OCI-LY7 (cell line): ENCODE data around the gene LCNL1. TPM values are rescaled to one million over a fixed set of nuclear protein-coding genes. Genes with fewer than 3 reads are reported as not detected.

ENCODE experiments used
- BruUV-seq: library from RNA; stranded (reverse); fragments of 400-500 nt; replicated peaks from 2 replicates; lab custom pipeline; 2021; lab: Mats Ljungman, UMichigan
- CTCF ChIA-PET: fragments of 300-600 bp; sonication (Branson Sonifier 250); formaldehyde crosslinking; loops from one replicate; lab custom pipeline; 2022; ENCODE audit warnings: antibody characterized with exemption; ENCODE audit not compliant: unreplicated experiment; lab: Charles Lee
- POLR2A ChIA-PET: fragments of 300-600 bp; sonication (Branson Sonifier 250); formaldehyde crosslinking; loops from one replicate; lab custom pipeline; 2022; ENCODE audit warnings: antibody characterized with exemption; lab: Charles Lee
- DNase-seq: peaks from one replicate; pipeline ENCODE4 v3.0.0-alpha.2; 2015; ENCODE audit warnings: low spot score
- H2AFZ ChIP-seq: fragments of 200-600 bp; sonication (generic), shearing (Covaris generic); 2 replicates; pipeline ENCODE4 v1.6.1; 2014; ENCODE audit warnings: mild to moderate bottlenecking, antibody characterized with exemption, low read length, moderate library complexity
- H3K27ac ChIP-seq: fragments of 200-600 bp; sonication (generic); 2 replicates; pipeline ENCODE4 v1.5.1; 2014; ENCODE audit warnings: mixed run types, low read depth, mild to moderate bottlenecking, moderate library complexity, low read length, inconsistent platforms; ENCODE audit not compliant: poor library complexity, severe bottlenecking
- H3K36me3 ChIP-seq: fragments of 200-600 bp; sonication (generic); 2 replicates; pipeline ENCODE4 v1.6.1; 2014; ENCODE audit warnings: mild to moderate bottlenecking, antibody characterized with exemption, low read length, moderate library complexity, mixed read lengths; ENCODE audit not compliant: insufficient read depth
- H3K4me1 ChIP-seq: fragments of 200-600 bp; sonication (generic); 2 replicates; pipeline ENCODE4 v1.5.1; 2014; ENCODE audit warnings: mild to moderate bottlenecking, low read length; ENCODE audit not compliant: insufficient read depth, poor library complexity, severe bottlenecking
- H3K4me2 ChIP-seq: fragments of 200-600 bp; sonication (generic); 2 replicates; pipeline ENCODE4 v1.6.1; 2014; ENCODE audit warnings: mild to moderate bottlenecking, low read length
- H3K4me3 ChIP-seq: fragments of 200-600 bp; sonication (generic); 2 replicates; pipeline ENCODE4 v1.5.1; 2014; ENCODE audit warnings: mild to moderate bottlenecking, low read depth, low read length; ENCODE audit not compliant: poor library complexity, severe bottlenecking
- H3K79me2 ChIP-seq: fragments of 200-600 bp; sonication (generic); 2 replicates; pipeline ENCODE4 v1.6.1; 2016; ENCODE audit warnings: low read depth, mild to moderate bottlenecking, low read length, moderate library complexity, mixed read lengths; ENCODE audit not compliant: insufficient read depth
- H3K9me2 ChIP-seq: fragments of 200-600 bp; sonication (generic); 2 replicates; pipeline ENCODE4 v1.6.1; 2016; ENCODE audit warnings: mild to moderate bottlenecking, low read length, mixed read lengths; ENCODE audit not compliant: insufficient read depth
- H3K9me3 ChIP-seq: fragments of 200-600 bp; sonication (generic); 2 replicates; pipeline ENCODE4 v1.6.1; 2014; ENCODE audit warnings: mild to moderate bottlenecking, mixed run types, low read length, mixed read lengths
- H4K20me1 ChIP-seq: fragments of 200-600 bp; sonication (generic); 2 replicates; pipeline ENCODE4 v1.6.1; 2014; ENCODE audit warnings: mild to moderate bottlenecking, antibody characterized with exemption, low read length, moderate library complexity, mixed read lengths; ENCODE audit not compliant: insufficient read depth
- EZH2phosphoT487 ChIP-seq: fragments of 200-600 bp; sonication (generic); IDR thresholded peaks from 2 replicates; pipeline ENCODE4 v1.6.1; 2018; ENCODE audit warnings: low read depth, borderline replicate concordance, mild to moderate bottlenecking, mixed run types, antibody characterized with exemption, low read length, moderate library complexity, mixed read lengths
- intact Hi-C: fragments of 100-400 bp; cut with micrococcal nuclease; formaldehyde crosslinking; loops from one replicate; pipeline ENCODE4 v1.10.0; 2022; ENCODE audit not compliant: unreplicated experiment
- total RNA-seq, 2 experiments: library from RNA; depleted of rRNA in 1 of 2; stranded (reverse); fragments of >200 nt in 1 of 2; shearing (Covaris generic) in 1 of 2; gene quantifications; 2 replicates each; pipeline ENCODE4 v1.2.3, GENCODE V29; 2014 to 2022
- TF ChIP-seq, protein P1 (sequence below): fragments of 200-600 bp; sonication (generic); conservative IDR thresholded peaks from 2 replicates; pipeline ENCODE4 v1.5.1; 2014; ENCODE audit warnings: mild to moderate bottlenecking, antibody characterized with exemption, low read length, moderate library complexity, mixed read lengths

Gene LCNL1
- total RNA-seq, 2 experiments from 2014 or later = not detected

DNA sequence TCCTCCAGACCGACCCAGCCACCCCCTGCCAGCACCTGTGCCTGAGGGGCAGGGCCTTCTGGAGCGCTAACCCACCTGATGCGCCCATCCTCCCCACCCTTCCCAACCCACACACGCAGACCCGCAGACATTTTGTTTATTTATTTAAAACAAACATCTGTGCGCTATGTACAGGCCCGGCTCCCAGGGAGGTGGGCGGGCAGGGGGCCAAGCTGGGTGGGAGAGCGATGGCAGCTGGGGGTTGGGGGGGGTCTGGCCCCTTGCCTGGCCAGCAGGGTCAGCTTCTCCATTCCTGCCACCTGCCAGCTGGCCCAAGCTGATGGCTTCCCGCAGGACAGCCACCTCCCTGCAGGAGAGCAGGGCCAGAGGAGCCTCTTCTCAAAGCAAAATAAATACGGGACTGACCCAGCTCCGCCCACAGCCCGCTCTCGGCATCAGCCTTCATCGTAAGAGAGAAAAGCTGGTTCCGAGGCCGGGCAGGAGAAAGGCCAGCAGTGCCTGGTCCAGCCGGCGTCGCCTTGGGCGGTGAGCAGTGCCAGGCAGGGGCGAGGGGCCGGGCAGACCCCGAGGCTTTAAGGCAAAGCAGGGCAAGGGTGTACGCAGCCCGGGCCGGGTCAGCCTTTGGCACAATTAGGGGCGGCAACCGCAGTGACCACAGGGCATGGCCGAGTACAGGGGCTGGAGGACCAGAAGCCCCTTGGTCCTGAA is 24.5 kb downstream of the LCNL1 start:
- no peak for DNase-seq
- H3K27ac ChIP-seq = no peak overlapping the region
- TF ChIP-seq EZH2phosphoT487 = no peak
- TF ChIP-seq, protein P1, sequence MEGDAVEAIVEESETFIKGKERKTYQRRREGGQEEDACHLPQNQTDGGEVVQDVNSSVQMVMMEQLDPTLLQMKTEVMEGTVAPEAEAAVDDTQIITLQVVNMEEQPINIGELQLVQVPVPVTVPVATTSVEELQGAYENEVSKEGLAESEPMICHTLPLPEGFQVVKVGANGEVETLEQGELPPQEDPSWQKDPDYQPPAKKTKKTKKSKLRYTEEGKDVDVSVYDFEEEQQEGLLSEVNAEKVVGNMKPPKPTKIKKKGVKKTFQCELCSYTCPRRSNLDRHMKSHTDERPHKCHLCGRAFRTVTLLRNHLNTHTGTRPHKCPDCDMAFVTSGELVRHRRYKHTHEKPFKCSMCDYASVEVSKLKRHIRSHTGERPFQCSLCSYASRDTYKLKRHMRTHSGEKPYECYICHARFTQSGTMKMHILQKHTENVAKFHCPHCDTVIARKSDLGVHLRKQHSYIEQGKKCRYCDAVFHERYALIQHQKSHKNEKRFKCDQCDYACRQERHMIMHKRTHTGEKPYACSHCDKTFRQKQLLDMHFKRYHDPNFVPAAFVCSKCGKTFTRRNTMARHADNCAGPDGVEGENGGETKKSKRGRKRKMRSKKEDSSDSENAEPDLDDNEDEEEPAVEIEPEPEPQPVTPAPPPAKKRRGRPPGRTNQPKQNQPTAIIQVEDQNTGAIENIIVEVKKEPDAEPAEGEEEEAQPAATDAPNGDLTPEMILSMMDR = no peak
- peaks cover 4% of the 10 kb centered on the region for H3K4me1 ChIP-seq
- H3K36me3 ChIP-seq = no peaks in the 10 kb centered on the region
- no peaks in the 10 kb centered on the region for H3K9me3 ChIP-seq
- no peaks in the 10 kb centered on the region for H3K9me2 ChIP-seq
- BruUV-seq = no TSS peak
- no peak overlapping the region for H3K4me2 ChIP-seq
- intact Hi-C loops = no loop called here
- H4K20me1 ChIP-seq = no peaks in the 10 kb centered on the region
- ChIA-PET POLR2A (interaction anchor here (0.5 to 0.6 kb wide), 3 partner anchors 72 to 331 kb away, joined by 3 to 6 read pairs (median 4); no protein-coding TSS in a partner anchor), CTCF (no interaction called here)
- H3K4me3 ChIP-seq = no peak overlapping the region
- no peak overlapping the region for H2AFZ ChIP-seq
- H3K79me2 ChIP-seq = no peaks in the 10 kb centered on the region

- Histone ChIP-seq H3K4me1 (peaks cover 4% of the 10 kb centered on the region), H3K4me3 (no peak overlapping the region), H2AFZ (no peak overlapping the region), H3K9me2 (no peaks in the 10 kb centered on the region), H3K79me2 (no peaks in the 10 kb centered on the region), H3K4me2 (no peak overlapping the region), H4K20me1 (no peaks in the 10 kb centered on the region), H3K36me3 (no peaks in the 10 kb centered on the region), H3K9me3 (no peaks in the 10 kb centered on the region), H3K27ac (no peak overlapping the region)
- no peak for DNase-seq
- POLR2A ChIA-PET = interaction anchor here (0.6 kb wide), 3 partner anchors 78 to 331 kb away, joined by 3 to 6 read pairs (median 4); no protein-coding TSS in a partner anchor
- intact Hi-C loops = no loop called here
- CTCF ChIA-PET = no interaction called here
- BruUV-seq = no TSS peak
- TF ChIP-seq, protein P1 = no peak
- no peak for TF ChIP-seq EZH2phosphoT487
Measured at GRCh38 chr9:137007816-137008270, 25.1 kb downstream of the LCNL1 start.

DNA sequence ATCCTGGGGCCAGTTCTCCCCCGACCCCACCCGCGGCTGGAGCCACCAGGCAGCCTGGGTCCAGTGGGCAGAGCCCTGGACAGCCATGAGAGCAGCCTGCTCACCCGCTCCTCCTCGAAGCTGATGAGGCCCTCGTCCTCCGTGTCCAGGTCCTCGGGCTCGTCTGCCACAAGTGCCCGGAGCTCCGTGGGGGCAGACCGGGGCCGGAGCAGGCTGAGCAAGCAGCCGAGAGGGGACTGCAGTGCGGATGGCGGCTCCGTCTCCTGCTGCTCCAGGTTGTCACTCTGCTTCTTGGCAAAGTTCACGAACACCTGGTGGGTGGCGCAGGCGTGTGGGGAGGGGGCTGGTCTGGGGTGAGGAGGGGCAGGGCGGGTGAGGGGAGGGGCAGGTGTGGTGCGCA is 25.5 kb downstream of the LCNL1 start:
- H3K4me2 ChIP-seq = no peak overlapping the region
- no peaks in the 10 kb centered on the region for H4K20me1 ChIP-seq
- no peak overlapping the region for H3K27ac ChIP-seq
- TF ChIP-seq, protein P1 = no peak
- no peak for TF ChIP-seq EZH2phosphoT487
- H3K36me3 ChIP-seq = no peaks in the 10 kb centered on the region
- no peak overlapping the region for H3K4me3 ChIP-seq
- H3K9me2 ChIP-seq = no peaks in the 10 kb centered on the region
- intact Hi-C loops = no loop called here
- BruUV-seq = no TSS peak
- no peak for DNase-seq
- H3K4me1 ChIP-seq = peaks cover 4% of the 10 kb centered on the region
- ChIA-PET CTCF (interaction anchor here (0.7 kb wide), 1 partner anchor 18 kb away, joined by 3 read pairs; no protein-coding TSS in a partner anchor), POLR2A (interaction anchor here (0.6 kb wide), 1 partner anchor 78 kb away, joined by 3 read pairs; no protein-coding TSS in a partner anchor)
- no peaks in the 10 kb centered on the region for H3K79me2 ChIP-seq
- no peaks in the 10 kb centered on the region for H3K9me3 ChIP-seq
- H2AFZ ChIP-seq = no peak overlapping the region
